ENCODE results near the gene SMIM35. TPM values are rescaled to one million over a fixed set of nuclear protein-coding genes. Genes with fewer than 3 reads are reported as not detected.
"Not testable (repeated sequence)": the region's sequence is repeated elsewhere in the genome, so short reads cannot be mapped to it uniquely, and the experiment has no call there.

The SMIM35 gene
- total RNA-seq, 1 donor: 0.21 TPM

GRCh38 chr11:118017111-118017510 lies 69.7 kb downstream of the SMIM35 start:
- H3K9me3 ChIP-seq (ENCODE audit: low read depth, low read length): peaks cover 17% of the 10 kb centered on the region
- peaks cover 49% of the 10 kb centered on the region for H3K4me1 ChIP-seq (ENCODE audit: insufficient read depth, low read length)
- no peak overlapping the region for H3K4me3 ChIP-seq (ENCODE audit: low read length)
- no peaks in the 10 kb centered on the region for H3K27me3 ChIP-seq (ENCODE audit: insufficient read depth, low read length)

GRCh38 chr11:118016104-118016503 lies 70.7 kb downstream of the SMIM35 start:
- Histone ChIP-seq H3K4me3 (ENCODE audit: low read length) (no peak overlapping the region), H3K9me3 (ENCODE audit: low read depth, low read length) (peaks cover 17% of the 10 kb centered on the region), H3K27me3 (ENCODE audit: insufficient read depth, low read length) (no peaks in the 10 kb centered on the region)

GRCh38 chr11:118015385-118015841 lies 71.3 kb downstream of the SMIM35 start:
- peaks cover 66% of the 10 kb centered on the region for H3K4me1 ChIP-seq (ENCODE audit: insufficient read depth, low read length)
- no peaks in the 10 kb centered on the region for H3K27me3 ChIP-seq (ENCODE audit: insufficient read depth, low read length)
- H3K9me3 ChIP-seq (ENCODE audit: low read depth, low read length): peaks cover 11% of the 10 kb centered on the region
- no peak overlapping the region for H3K4me3 ChIP-seq (ENCODE audit: low read length)

More at GRCh38 chr11:118016104-118016503, 70.7 kb downstream of the SMIM35 start:
- H3K4me1 ChIP-seq (ENCODE audit: insufficient read depth, low read length): peaks cover 59% of the 10 kb centered on the region

- Histone ChIP-seq H3K4me3 (ENCODE audit: low read length) (no peak overlapping the region), H3K27me3 (ENCODE audit: insufficient read depth, low read length) (no peaks in the 10 kb centered on the region), H3K4me1 (ENCODE audit: insufficient read depth, low read length) (peaks cover 80% of the 10 kb centered on the region), H3K9me3 (ENCODE audit: low read depth, low read length) (peaks cover 11% of the 10 kb centered on the region)
Measured at GRCh38 chr11:118014022-118014421, 72.7 kb downstream of the SMIM35 start.

GRCh38 chr11:118012083-118012669 lies 74.6 kb downstream of the SMIM35 start:
- no peak overlapping the region for H3K4me3 ChIP-seq (ENCODE audit: low read length)
- no peaks in the 10 kb centered on the region for H3K9me3 ChIP-seq (ENCODE audit: low read depth, low read length)
- peaks cover 97% of the 10 kb centered on the region for H3K4me1 ChIP-seq (ENCODE audit: insufficient read depth, low read length)
- no peaks in the 10 kb centered on the region for H3K27me3 ChIP-seq (ENCODE audit: insufficient read depth, low read length)

- no peak overlapping the region for H3K4me3 ChIP-seq (ENCODE audit: low read length)
Measured at GRCh38 chr11:118010738-118011461, 75.9 kb downstream of the SMIM35 start.

GRCh38 chr11:118009864-118010737 lies 76.7 kb downstream of the SMIM35 start:
- no peaks in the 10 kb centered on the region for H3K9me3 ChIP-seq (ENCODE audit: low read depth, low read length)
- H3K27me3 ChIP-seq (ENCODE audit: insufficient read depth, low read length): no peaks in the 10 kb centered on the region
- peaks cover 99% of the 10 kb centered on the region for H3K4me1 ChIP-seq (ENCODE audit: insufficient read depth, low read length)
- H3K4me3 ChIP-seq (ENCODE audit: low read length): no peak overlapping the region

More at GRCh38 chr11:118010738-118011461, 75.9 kb downstream of the SMIM35 start:
- Histone ChIP-seq H3K27me3 (ENCODE audit: insufficient read depth, low read length) (no peaks in the 10 kb centered on the region), H3K9me3 (ENCODE audit: low read depth, low read length) (no peaks in the 10 kb centered on the region), H3K4me1 (ENCODE audit: insufficient read depth, low read length) (peaks cover 99% of the 10 kb centered on the region)

GRCh38 chr11:118008271-118008911 lies 78.4 kb downstream of the SMIM35 start:
- Histone ChIP-seq H3K4me3 (ENCODE audit: low read length) (no peak overlapping the region), H3K27me3 (ENCODE audit: insufficient read depth, low read length) (no peaks in the 10 kb centered on the region), H3K4me1 (ENCODE audit: insufficient read depth, low read length) (peaks cover 100% of the 10 kb centered on the region), H3K9me3 (ENCODE audit: low read depth, low read length) (no peaks in the 10 kb centered on the region)

- H3K4me1 ChIP-seq (ENCODE audit: insufficient read depth, low read length): peaks cover 100% of the 10 kb centered on the region
- not testable (repeated sequence) for H3K9me3 ChIP-seq (ENCODE audit: low read depth, low read length); H3K27me3 ChIP-seq (ENCODE audit: insufficient read depth, low read length); H3K4me3 ChIP-seq (ENCODE audit: low read length)
Measured at GRCh38 chr11:118007563-118008270, 79.0 kb downstream of the SMIM35 start.

- no peak overlapping the region for H3K4me3 ChIP-seq (ENCODE audit: low read length)
- H3K4me1 ChIP-seq (ENCODE audit: insufficient read depth, low read length): peaks cover 100% of the 10 kb centered on the region
- no peaks in the 10 kb centered on the region for H3K27me3 ChIP-seq (ENCODE audit: insufficient read depth, low read length)
- no peaks in the 10 kb centered on the region for H3K9me3 ChIP-seq (ENCODE audit: low read depth, low read length)
Measured at GRCh38 chr11:118007040-118007439, 79.7 kb downstream of the SMIM35 start.

- Histone ChIP-seq H3K4me3 (ENCODE audit: low read length) (no peak overlapping the region), H3K9me3 (ENCODE audit: low read depth, low read length) (no peaks in the 10 kb centered on the region), H3K4me1 (ENCODE audit: insufficient read depth, low read length) (peaks cover 100% of the 10 kb centered on the region), H3K27me3 (ENCODE audit: insufficient read depth, low read length) (no peaks in the 10 kb centered on the region)
Measured at GRCh38 chr11:118006153-118006534, 80.6 kb downstream of the SMIM35 start.

GRCh38 chr11:118005224-118006152 lies 81.3 kb downstream of the SMIM35 start:
- Histone ChIP-seq H3K4me3 (ENCODE audit: low read length) (no peak overlapping the region), H3K4me1 (ENCODE audit: insufficient read depth, low read length) (peaks cover 100% of the 10 kb centered on the region), H3K9me3 (ENCODE audit: low read depth, low read length) (no peaks in the 10 kb centered on the region), H3K27me3 (ENCODE audit: insufficient read depth, low read length) (no peaks in the 10 kb centered on the region)

GRCh38 chr11:118004543-118005223 lies 82.1 kb downstream of the SMIM35 start:
- Histone ChIP-seq H3K4me1 (ENCODE audit: insufficient read depth, low read length) (peaks cover 100% of the 10 kb centered on the region), H3K9me3 (ENCODE audit: low read depth, low read length) (no peaks in the 10 kb centered on the region), H3K27me3 (ENCODE audit: insufficient read depth, low read length) (no peaks in the 10 kb centered on the region), H3K4me3 (ENCODE audit: low read length) (no peak overlapping the region)

Data from mononuclear cell (primary cell).